Raji (cell line): Measurements from ENCODE around the gene C1QTNF9.
"Not testable (repeated sequence)": the region's sequence is repeated elsewhere in the genome, so short reads cannot be mapped to it uniquely, and the experiment has no call there.

Experiments
- POLR2A ChIP-seq: IDR thresholded peaks from 2 replicates; pipeline ENCODE4 v1.6.1; 2011; ENCODE audit warnings: low read depth, low read length, control low read depth; ENCODE audit not compliant: insufficient read depth

The C1QTNF9 gene, protein sequence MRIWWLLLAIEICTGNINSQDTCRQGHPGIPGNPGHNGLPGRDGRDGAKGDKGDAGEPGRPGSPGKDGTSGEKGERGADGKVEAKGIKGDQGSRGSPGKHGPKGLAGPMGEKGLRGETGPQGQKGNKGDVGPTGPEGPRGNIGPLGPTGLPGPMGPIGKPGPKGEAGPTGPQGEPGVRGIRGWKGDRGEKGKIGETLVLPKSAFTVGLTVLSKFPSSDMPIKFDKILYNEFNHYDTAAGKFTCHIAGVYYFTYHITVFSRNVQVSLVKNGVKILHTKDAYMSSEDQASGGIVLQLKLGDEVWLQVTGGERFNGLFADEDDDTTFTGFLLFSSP

DNA sequence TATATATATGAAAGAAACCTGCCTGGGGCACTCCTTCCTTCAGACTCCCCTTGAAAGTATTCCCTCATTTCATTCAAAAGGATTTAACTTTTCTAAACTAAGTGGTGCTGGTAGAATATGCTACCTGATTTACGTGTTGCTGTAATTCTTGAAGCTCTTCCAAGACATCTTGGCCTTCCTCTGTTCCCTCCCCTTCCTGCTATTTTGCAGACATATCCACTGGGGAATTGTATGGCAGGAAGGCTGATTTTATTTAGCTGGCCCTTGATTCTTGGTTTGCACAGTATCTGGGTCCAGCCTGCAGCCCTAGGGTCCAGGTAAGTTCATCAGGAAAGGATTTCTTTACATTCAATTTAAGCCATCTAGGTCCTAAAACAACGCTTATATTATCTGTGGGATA, at the start of gene C1QTNF9:
C1QTNF9 (plus strand) TSS at position 281 of the 400 bp plus-strand sequence. CDS start 6,424 bp downstream, outside the sequence.
- TF ChIP-seq POLR2A = not testable (repeated sequence)

GRCh38 chr13:24261566-24261965, 47.8 kb upstream of the C1QTNF9 start:
- TF ChIP-seq POLR2A = no peak

GRCh38 chr13:24263632-24264031, 45.7 kb upstream of the C1QTNF9 start:
- no peak for TF ChIP-seq POLR2A

- TF ChIP-seq POLR2A = no peak
Observed at GRCh38 chr13:24264976-24265375, 44.4 kb upstream of the C1QTNF9 start.

DNA sequence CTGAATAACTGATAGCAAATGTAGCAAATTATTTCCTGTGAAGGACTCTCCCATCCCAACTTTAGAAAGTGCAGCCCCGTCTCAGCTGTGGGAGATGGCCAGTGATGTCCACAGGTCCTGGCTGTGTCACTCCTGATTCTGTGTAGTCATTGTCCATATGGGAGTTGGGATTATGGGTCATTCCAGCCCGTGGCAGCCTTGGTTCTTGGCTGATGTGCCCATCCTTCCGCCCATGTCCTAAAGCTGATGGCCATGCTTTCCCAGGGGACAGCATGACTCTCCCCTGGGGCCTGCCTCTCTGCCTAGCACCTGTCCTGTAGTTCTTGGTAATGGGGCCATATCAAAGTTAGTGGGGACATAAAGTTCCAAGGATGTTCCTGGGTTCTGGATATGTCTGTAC, 43.9 kb upstream of the C1QTNF9 start:
- TF ChIP-seq POLR2A = no peak

DNA sequence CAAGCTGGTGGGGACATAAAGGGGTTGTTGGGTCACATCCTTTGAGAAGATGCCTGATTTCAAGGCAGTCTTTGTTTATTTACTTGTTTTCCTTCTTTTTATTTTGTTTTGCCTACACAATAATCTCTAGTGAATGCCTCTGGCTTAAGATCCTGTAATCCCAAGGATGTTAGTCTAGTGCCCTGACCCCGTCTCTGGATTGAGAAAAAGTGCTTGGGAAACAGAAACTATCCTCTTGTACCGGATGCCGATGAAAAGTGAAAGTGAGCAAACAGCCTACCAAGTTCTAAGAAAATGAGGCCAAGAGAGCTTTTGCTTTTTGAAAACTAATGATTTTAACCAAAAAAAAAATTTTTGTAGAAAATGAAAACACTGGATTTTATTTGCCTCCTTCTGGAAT, 42.1 kb upstream of the C1QTNF9 start:
- TF ChIP-seq POLR2A = no peak

- TF ChIP-seq POLR2A = no peak
Observed at GRCh38 chr13:24267801-24268200, 41.6 kb upstream of the C1QTNF9 start.

DNA sequence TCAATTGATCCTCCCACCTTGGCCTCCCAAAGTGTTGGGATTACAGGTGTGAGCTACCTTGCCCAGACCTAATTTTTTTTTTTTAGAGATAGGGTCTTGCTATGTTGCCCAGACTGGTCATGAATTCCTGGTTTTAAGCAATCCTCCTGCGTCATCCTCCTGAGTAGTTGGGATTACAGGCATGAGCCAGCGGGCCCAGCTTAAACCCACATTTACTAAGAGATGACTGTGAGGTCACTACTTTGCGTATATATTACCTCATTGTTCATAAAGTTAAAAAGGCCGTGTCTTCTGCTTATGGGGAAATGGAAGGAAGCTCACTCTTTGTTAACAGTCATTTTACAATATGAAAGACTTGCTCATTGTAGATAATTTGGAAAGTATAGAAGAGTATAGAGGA, 39.6 kb upstream of the C1QTNF9 start:
- TF ChIP-seq POLR2A = no peak

- TF ChIP-seq POLR2A = no peak
Observed at GRCh38 chr13:24270639-24271141, 38.7 kb upstream of the C1QTNF9 start.

- no peak for TF ChIP-seq POLR2A
Observed at GRCh38 chr13:24271231-24271600, 38.2 kb upstream of the C1QTNF9 start.

DNA sequence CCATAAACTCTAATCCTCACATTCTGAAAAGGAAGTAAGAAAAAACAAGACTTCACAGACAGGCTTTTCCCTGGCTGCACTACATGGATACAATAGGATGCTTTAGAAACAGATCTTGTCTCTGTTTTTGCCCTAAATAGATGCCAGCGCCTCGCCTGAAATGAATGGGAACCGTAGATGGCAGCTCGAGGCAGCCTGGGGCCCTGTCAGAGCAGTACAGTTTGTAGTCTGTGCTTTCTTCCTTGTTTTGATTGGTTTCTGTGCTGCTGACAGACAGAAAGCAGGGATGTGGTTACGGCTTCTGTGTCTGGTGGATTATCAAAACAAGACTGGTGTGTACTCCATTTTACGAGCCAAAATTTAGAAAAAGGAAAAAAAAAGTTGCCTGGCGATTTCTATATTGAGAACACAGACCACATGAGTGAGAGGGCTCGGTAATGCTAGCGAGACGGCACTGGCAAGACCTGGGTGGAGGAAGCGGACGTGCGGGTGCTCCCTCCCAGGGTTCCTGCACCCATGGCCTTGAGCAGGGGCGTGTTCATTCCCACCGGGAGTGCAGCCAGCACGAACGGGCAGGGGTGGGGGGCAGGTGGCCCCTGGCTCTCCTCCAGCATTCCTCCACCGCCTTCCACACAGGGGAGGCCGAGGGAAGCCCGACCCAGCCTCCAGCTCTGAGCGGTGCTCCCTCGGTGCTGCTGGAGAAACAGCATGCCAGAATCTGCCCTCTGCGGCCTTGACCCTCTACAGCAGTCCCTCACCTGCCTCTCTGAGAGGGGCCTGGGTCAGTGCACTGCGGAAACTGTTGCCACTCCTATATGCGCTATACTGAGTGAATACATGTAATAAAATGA, 37.6 kb upstream of the C1QTNF9 start:
- TF ChIP-seq POLR2A = no peak

DNA sequence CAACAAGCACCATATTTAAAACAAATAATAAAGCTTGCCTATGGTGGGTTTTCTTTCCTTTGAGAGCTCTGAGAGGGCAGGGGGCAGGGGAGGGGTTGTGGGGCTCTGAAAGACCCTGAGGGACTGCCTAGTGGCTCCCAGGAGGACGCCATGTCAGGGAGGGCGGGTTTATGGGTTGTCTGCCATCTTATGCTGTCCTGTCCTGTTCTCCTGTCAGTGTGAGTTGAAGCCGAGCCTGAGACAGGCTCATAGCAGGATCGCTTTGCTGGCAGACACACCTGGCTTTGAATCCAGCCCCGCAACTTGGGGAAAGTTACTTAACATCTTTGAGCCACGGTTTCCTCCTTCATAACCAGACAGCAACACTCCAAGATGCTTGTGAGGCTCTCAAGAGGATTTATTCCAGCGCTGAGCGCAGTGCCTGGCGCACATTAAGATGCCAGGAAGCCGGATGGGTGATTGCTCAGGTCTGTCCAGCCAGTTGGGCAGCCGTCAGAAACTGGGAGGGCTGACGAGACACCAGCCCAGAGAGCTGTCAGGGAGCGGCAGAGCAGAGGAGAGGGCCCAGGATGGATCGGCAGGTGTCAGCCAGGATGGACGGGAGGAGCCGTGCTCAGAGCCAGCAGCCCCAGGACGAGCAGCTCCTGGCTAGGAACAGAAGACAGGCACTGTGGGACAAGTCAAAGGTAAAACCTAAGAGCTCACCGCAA, 36.8 kb upstream of the C1QTNF9 start:
- no peak for TF ChIP-seq POLR2A

- no peak for TF ChIP-seq POLR2A
Observed at GRCh38 chr13:24273926-24274325, 35.5 kb upstream of the C1QTNF9 start.

DNA sequence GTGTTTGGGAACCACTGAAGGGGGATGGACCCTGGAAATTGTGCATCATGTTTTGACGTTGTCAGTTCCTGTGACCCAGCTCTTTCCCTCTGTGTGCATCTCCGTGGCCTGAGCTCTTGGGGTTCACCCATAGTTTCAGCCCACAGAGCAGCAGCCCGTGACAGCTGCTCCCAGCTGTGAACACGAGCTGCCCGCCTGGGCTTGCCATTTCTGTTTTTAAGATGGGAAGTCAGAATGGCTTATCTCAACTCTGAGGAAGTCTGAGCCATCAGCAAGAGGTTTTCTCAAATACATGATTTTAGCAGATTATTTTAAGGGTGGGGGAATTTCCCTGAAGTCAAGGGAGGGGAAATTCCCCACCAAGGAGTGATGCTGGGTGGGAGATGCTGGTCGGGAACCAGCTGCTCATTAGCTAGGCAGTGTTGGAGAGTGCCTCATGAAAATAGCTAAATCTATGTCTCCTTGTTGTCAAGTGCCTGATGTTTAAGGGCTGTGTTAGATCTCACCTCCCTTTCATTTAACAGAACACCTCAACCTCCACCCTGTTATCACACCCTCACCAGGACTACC, 34.8 kb upstream of the C1QTNF9 start:
- no peak for TF ChIP-seq POLR2A

GRCh38 chr13:24275041-24275440, 34.3 kb upstream of the C1QTNF9 start:
- TF ChIP-seq POLR2A = no peak
